Prostate gland (tissue), 2 donors: ENCODE data around the gene FAAH. TPM values are rescaled to one million over a fixed set of nuclear protein-coding genes. Genes with fewer than 3 reads are reported as not detected.
"Not testable (repeated sequence)": the region's sequence is repeated elsewhere in the genome, so short reads cannot be mapped to it uniquely, and the experiment has no call there.

Experiments
- DNase-seq: peaks from one replicate; pipeline ENCODE4 v3.0.0-alpha.2; 2019; ENCODE audit warnings: low spot score
- H3K27ac ChIP-seq, 2 donors: fragments of 200-600 bp; sonication (generic); 2 replicates each; pipeline ENCODE4 v1.5.1; 2017 to 2019
- H3K27me3 ChIP-seq: fragments of 200-600 bp; sonication (generic); replicated peaks from 2 replicates; pipeline ENCODE4 v1.5.1; 2019; ENCODE audit not compliant: insufficient read depth
- H3K36me3 ChIP-seq, 2 donors: fragments of 200-600 bp; sonication (generic); 1 replicate in 1 of 2; 2 replicates in 1 of 2; pipeline versions ENCODE4 v1.5.1 to v1.8.1; 2017 to 2019
- H3K4me1 ChIP-seq: fragments of 200-600 bp; sonication (generic); replicated peaks from 2 replicates; pipeline ENCODE4 v1.5.1; 2019
- H3K4me3 ChIP-seq, 2 donors: fragments of 200-600 bp; sonication (generic); 2 replicates each; pipeline ENCODE4 v1.5.1; 2017 to 2019
- H3K9me3 ChIP-seq: fragments of 200-600 bp; sonication (generic); 2 replicates; pipeline ENCODE4 v1.5.1; 2017
- CTCF ChIP-seq, 4 experiments: fragments of 200-600 bp in 2 of 4; fragments of 450-650 bp in 2 of 4; sonication (generic) in 2 of 4; IDR thresholded peaks; 1 replicate in 3 of 4; 2 replicates in 1 of 4; pipeline ENCODE4 v1.5.1; 2016 to 2019; ENCODE audit warnings: antibody characterized with exemption in 4 of 4, mild to moderate bottlenecking in 2 of 4, moderate library complexity in 2 of 4
- POLR2A ChIP-seq: fragments of 450-650 bp; IDR thresholded peaks from one replicate; pipeline ENCODE4 v1.6.1; 2016; ENCODE audit warnings: antibody characterized with exemption, mild to moderate bottlenecking
- POLR2AphosphoS5 ChIP-seq: sonication (generic); formaldehyde crosslinking; IDR thresholded peaks from one replicate; pipeline ENCODE4 v1.6.1; 2017; ENCODE audit warnings: antibody characterized with exemption
- WGBS: methylation state at CpG from one replicate; pipeline ENCODE4 v1.1.5; 2018; 5-methylcytosine and 5-hydroxymethylcytosine counted together
- intact Hi-C: fragments of 100-400 bp; cut with DNase I; formaldehyde crosslinking; loops from one replicate; pipeline ENCODE4 v1.14.2; 2022
- total RNA-seq, 2 donors: library from RNA; depleted of rRNA; stranded (reverse); fragments of >200 nt; gene quantifications; one replicate each; pipeline ENCODE4 v1.1.0, GENCODE V29; 2016

FAAH gene
- total RNA-seq, 2 donors from 2014 or later = 122 to 264 TPM

GRCh38 chr1:46362158-46362557 lies 32.0 kb upstream of the FAAH start:
- no peak overlapping the region for H3K27ac ChIP-seq
- H3K9me3 ChIP-seq = no peaks in the 10 kb centered on the region
- DNase-seq = no peak
- TF ChIP-seq POLR2AphosphoS5 = no peak
- no peak for TF ChIP-seq POLR2A
- no peak for TF ChIP-seq CTCF (IDR thresholded peaks at IDR 0.05)
- H3K27me3 ChIP-seq = no peaks in the 10 kb centered on the region
- 83% methylated on average over 3 of the region's 3 CpGs for WGBS
- no peak overlapping the region for H3K4me3 ChIP-seq
- intact Hi-C loops = no loop called here
- H3K4me1 ChIP-seq = no peaks in the 10 kb centered on the region
- peaks cover 3 to 21% of the 10 kb centered on the region in 2 donors for H3K36me3 ChIP-seq

- Histone ChIP-seq H3K27ac (no peak overlapping the region), H3K4me3 (no peak overlapping the region), H3K36me3 (peaks cover 3 to 21% of the 10 kb centered on the region in 2 donors), H3K9me3 (no peaks in the 10 kb centered on the region), H3K27me3 (no peaks in the 10 kb centered on the region), H3K4me1 (no peaks in the 10 kb centered on the region)
- DNase-seq = no peak
- intact Hi-C loops = no loop called here
- 98% methylated on average over 5 of the region's 5 CpGs for whole genome bisulfite sequencing
- TF ChIP-seq POLR2AphosphoS5 (no peak), POLR2A (no peak), CTCF (IDR thresholded peaks at IDR 0.05) (no peak)
These were observed 31.0 kb upstream of the FAAH start for GRCh38 chr1:46363121-46363520.

GRCh38 chr1:46364612-46365011 lies 29.5 kb upstream of the FAAH start:
- H3K27me3 ChIP-seq = no peaks in the 10 kb centered on the region
- peaks cover 3 to 14% of the 10 kb centered on the region in 2 donors for H3K36me3 ChIP-seq
- H3K4me3 ChIP-seq = no peak overlapping the region
- no peaks in the 10 kb centered on the region for H3K4me1 ChIP-seq
- DNase-seq = no peak
- TF ChIP-seq POLR2A = no peak
- TF ChIP-seq POLR2AphosphoS5 = no peak
- TF ChIP-seq CTCF (IDR thresholded peaks at IDR 0.05) = no peak
- WGBS = 82% methylated on average over 5 of the region's 5 CpGs
- no peaks in the 10 kb centered on the region for H3K9me3 ChIP-seq
- no peak overlapping the region for H3K27ac ChIP-seq
- intact Hi-C loops = no loop called here

GRCh38 chr1:46365796-46366195 lies 28.3 kb upstream of the FAAH start:
- DNase-seq, H3K27me3 ChIP-seq, H3K27ac ChIP-seq, H3K9me3 ChIP-seq, intact Hi-C loops, H3K4me1 ChIP-seq, H3K4me3 ChIP-seq: not testable (repeated sequence)
- peaks cover 3 to 13% of the 10 kb centered on the region in 2 donors for H3K36me3 ChIP-seq
- 96% methylated on average over 8 of the region's 8 CpGs for WGBS

- Histone ChIP-seq H3K4me3 (no peak overlapping the region), H3K27me3 (no peaks in the 10 kb centered on the region), H3K36me3 (peaks cover 0 to 2% of the 10 kb centered on the region in 2 donors), H3K27ac (no peak overlapping the region), H3K9me3 (no peaks in the 10 kb centered on the region), H3K4me1 (no peaks in the 10 kb centered on the region)
- intact Hi-C loops = no loop called here
- DNase-seq = no peak
- TF ChIP-seq POLR2A (no peak), POLR2AphosphoS5 (no peak), CTCF (IDR thresholded peaks at IDR 0.05) (no peak)
- WGBS = 46% methylated on average over 3 of the region's 3 CpGs
These were observed 27.0 kb upstream of the FAAH start for GRCh38 chr1:46367072-46367471.

GRCh38 chr1:46367701-46368100 lies 26.4 kb upstream of the FAAH start:
- not testable (repeated sequence) for H3K36me3 ChIP-seq

More at GRCh38 chr1:46367701-46368100, 26.4 kb upstream of the FAAH start:
- H3K4me3 ChIP-seq, intact Hi-C loops, DNase-seq, H3K9me3 ChIP-seq, H3K27ac ChIP-seq, H3K27me3 ChIP-seq, H3K4me1 ChIP-seq: not testable (repeated sequence)
- 94% methylated on average over 8 of the region's 8 CpGs for WGBS
